KMS-11 (cell line): Measurements from ENCODE around the gene PKDREJ.

Experiments
- H2AFZ ChIP-seq: fragments of 200-600 bp; sonication (generic); 2 replicates; pipeline ENCODE4 v1.6.1; 2016; ENCODE audit warnings: antibody characterized with exemption, mixed run types, low read depth
- H3K27ac ChIP-seq: fragments of 200-600 bp; sonication (generic); 2 replicates; pipeline ENCODE4 v1.6.1; 2016; ENCODE audit warnings: mild to moderate bottlenecking, mixed run types
- H3K27me3 ChIP-seq: fragments of 200-600 bp; sonication (generic); 2 replicates; pipeline ENCODE4 v1.6.1; 2017; ENCODE audit warnings: mild to moderate bottlenecking, low read depth, mixed run types, moderate library complexity; ENCODE audit not compliant: insufficient read depth
- H3K36me3 ChIP-seq: fragments of 200-600 bp; sonication (generic); 2 replicates; pipeline ENCODE4 v1.6.1; 2017; ENCODE audit warnings: mild to moderate bottlenecking, mixed run types; ENCODE audit not compliant: insufficient read depth
- H3K4me1 ChIP-seq: fragments of 200-600 bp; sonication (generic); 2 replicates; pipeline ENCODE4 v1.6.1; 2016; ENCODE audit warnings: mild to moderate bottlenecking, low read depth, mixed run types; ENCODE audit not compliant: poor library complexity, severe bottlenecking
- H3K4me2 ChIP-seq: fragments of 200-600 bp; sonication (generic); 2 replicates; pipeline ENCODE4 v1.7.0; 2016; ENCODE audit warnings: mild to moderate bottlenecking, mixed run types
- H3K4me3 ChIP-seq: fragments of 200-600 bp; sonication (generic); IDR thresholded peaks from 2 replicates; pipeline ENCODE4 v1.6.1; 2017; ENCODE audit warnings: low read depth, low read length, mixed read lengths; ENCODE audit not compliant: insufficient read depth
- H3K79me2 ChIP-seq: fragments of 200-600 bp; sonication (generic); 2 replicates; pipeline ENCODE4 v1.6.1; 2016; ENCODE audit warnings: low read depth, mixed run types; ENCODE audit not compliant: insufficient read depth
- H3K9ac ChIP-seq: fragments of 200-600 bp; sonication (generic); 2 replicates; pipeline ENCODE4 v1.6.1; 2016; ENCODE audit warnings: mild to moderate bottlenecking, mixed run types
- H4K20me1 ChIP-seq: fragments of 200-600 bp; sonication (generic); 2 replicates; pipeline ENCODE4 v1.6.1; 2016; ENCODE audit warnings: mild to moderate bottlenecking, mixed run types; ENCODE audit not compliant: insufficient read depth
- TF ChIP-seq, protein P1 (sequence below): fragments of 200-600 bp; sonication (generic); conservative IDR thresholded peaks from 2 replicates; pipeline ENCODE4 v1.6.1; 2017; ENCODE audit warnings: low read depth, mild to moderate bottlenecking, antibody characterized with exemption, low read length, moderate library complexity, mixed read lengths

Gene PKDREJ

DNA sequence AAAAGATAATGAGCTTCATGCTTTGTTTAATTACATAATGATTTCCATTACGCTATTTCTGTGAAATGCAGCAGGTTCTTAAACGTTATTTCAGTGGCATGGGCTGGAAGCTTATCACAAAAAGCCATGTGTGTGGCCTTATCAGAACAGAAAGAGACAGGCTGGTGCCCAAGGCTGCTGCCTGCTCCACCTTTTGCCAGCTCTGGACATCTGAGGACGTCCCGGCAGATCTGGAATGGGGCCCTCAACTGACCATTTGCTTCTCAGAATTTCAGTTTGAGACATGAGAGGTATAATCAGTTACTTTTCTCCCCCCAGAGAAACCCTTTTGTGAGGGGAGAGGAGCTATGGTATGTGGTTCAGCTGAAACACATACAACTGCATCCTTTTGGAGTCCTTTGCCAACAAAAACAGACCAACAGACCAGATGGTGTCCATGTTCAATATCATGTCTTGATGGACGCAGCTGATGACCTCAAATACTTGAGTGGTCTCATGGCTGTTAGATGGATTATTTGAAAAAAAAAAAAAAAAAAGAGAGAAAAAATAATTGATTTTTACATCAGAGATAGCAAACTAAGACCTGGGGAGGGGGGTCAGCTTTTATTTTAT is 21.6 kb downstream of the PKDREJ start:
- Histone ChIP-seq H3K36me3 (no peaks in the 10 kb centered on the region), H2AFZ (no peak overlapping the region), H3K9ac (no peak overlapping the region), H3K79me2 (no peaks in the 10 kb centered on the region), H3K27me3 (no peaks in the 10 kb centered on the region), H3K27ac (no peak overlapping the region), H3K4me2 (peak overlapping the region; percentile 90), H3K4me3 (no peak overlapping the region), H3K4me1 (peaks cover 47% of the 10 kb centered on the region), H4K20me1 (no peaks in the 10 kb centered on the region)
- TF ChIP-seq, protein P1, sequence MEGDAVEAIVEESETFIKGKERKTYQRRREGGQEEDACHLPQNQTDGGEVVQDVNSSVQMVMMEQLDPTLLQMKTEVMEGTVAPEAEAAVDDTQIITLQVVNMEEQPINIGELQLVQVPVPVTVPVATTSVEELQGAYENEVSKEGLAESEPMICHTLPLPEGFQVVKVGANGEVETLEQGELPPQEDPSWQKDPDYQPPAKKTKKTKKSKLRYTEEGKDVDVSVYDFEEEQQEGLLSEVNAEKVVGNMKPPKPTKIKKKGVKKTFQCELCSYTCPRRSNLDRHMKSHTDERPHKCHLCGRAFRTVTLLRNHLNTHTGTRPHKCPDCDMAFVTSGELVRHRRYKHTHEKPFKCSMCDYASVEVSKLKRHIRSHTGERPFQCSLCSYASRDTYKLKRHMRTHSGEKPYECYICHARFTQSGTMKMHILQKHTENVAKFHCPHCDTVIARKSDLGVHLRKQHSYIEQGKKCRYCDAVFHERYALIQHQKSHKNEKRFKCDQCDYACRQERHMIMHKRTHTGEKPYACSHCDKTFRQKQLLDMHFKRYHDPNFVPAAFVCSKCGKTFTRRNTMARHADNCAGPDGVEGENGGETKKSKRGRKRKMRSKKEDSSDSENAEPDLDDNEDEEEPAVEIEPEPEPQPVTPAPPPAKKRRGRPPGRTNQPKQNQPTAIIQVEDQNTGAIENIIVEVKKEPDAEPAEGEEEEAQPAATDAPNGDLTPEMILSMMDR, result no peak

DNA sequence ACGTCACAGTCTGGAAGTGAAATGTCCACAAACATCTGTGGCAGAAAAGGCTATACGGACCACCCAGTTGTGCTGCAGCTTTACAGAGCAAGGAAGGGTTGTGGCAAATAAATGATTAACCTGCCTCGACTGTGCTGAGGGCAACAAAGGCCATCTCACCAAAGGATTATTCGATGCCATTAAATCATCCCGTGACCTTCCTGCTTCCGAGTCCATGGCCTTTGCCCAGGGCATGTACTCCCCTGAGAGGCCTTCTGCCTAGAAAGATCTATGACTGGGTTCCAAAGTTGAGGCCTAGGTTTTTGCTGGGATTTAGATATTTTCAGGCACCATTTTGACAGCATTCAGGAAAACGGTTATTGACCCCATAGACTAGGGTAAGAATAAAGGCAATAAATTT is 22.2 kb downstream of the PKDREJ start:
- peak overlapping the region; percentile 90 for H3K4me2 ChIP-seq
- no peaks in the 10 kb centered on the region for H3K36me3 ChIP-seq
- H3K4me3 ChIP-seq, result no peak overlapping the region
- no peak overlapping the region for H3K9ac ChIP-seq
- no peaks in the 10 kb centered on the region for H4K20me1 ChIP-seq
- H3K27ac ChIP-seq, result peak overlapping the region; percentile 62; the same call in 1 of the 2 replicates
- no peak overlapping the region for H2AFZ ChIP-seq
- H3K27me3 ChIP-seq, result no peaks in the 10 kb centered on the region
- no peaks in the 10 kb centered on the region for H3K79me2 ChIP-seq
- peaks cover 47% of the 10 kb centered on the region for H3K4me1 ChIP-seq
- TF ChIP-seq, protein P1, result no peak

GRCh38 chr22:46240506-46240905 is 22.6 kb downstream of the PKDREJ start:
- H3K9ac ChIP-seq, result no peak overlapping the region; the same call in 1 of the 2 replicates
- no peak overlapping the region for H3K4me3 ChIP-seq
- H3K79me2 ChIP-seq, result no peaks in the 10 kb centered on the region
- H3K4me2 ChIP-seq, result peak overlapping the region; percentile 90
- H3K27me3 ChIP-seq, result no peaks in the 10 kb centered on the region
- H3K4me1 ChIP-seq, result peaks cover 47% of the 10 kb centered on the region
- peak overlapping the region; percentile 62 for H3K27ac ChIP-seq
- TF ChIP-seq, protein P1, result no peak
- H2AFZ ChIP-seq, result peak overlapping the region; percentile 29; the same call in 1 of the 2 replicates
- no peaks in the 10 kb centered on the region for H3K36me3 ChIP-seq
- no peaks in the 10 kb centered on the region for H4K20me1 ChIP-seq

- H3K4me1 ChIP-seq, result peaks cover 47% of the 10 kb centered on the region
- no peaks in the 10 kb centered on the region for H3K36me3 ChIP-seq
- H3K4me2 ChIP-seq, result peak overlapping the region; percentile 90
- peak overlapping the region; percentile 29; the same call in 1 of the 2 replicates for H2AFZ ChIP-seq
- no peaks in the 10 kb centered on the region for H3K27me3 ChIP-seq
- peak overlapping the region; percentile 10; the same call in 1 of the 2 replicates for H3K9ac ChIP-seq
- H4K20me1 ChIP-seq, result no peaks in the 10 kb centered on the region
- TF ChIP-seq, protein P1, result no peak
- peak overlapping the region; percentile 62 for H3K27ac ChIP-seq
- no peak overlapping the region for H3K4me3 ChIP-seq
- H3K79me2 ChIP-seq, result no peaks in the 10 kb centered on the region
Measured at GRCh38 chr22:46240073-46240472, 23.1 kb downstream of the PKDREJ start.
